ENCODE measurements around the gene PAX4. TPM values are rescaled to one million over a fixed set of nuclear protein-coding genes. Genes with fewer than 3 reads are reported as not detected.
A peak's percentile ranks its signal among the peaks of the same experiment; 100 is the strongest.

Gene PAX4
- polyA plus RNA-seq (2011; rRNA removed) = not detected in 2 replicates
- polyA minus RNA-seq (2011; rRNA and poly(A)+ RNA removed) = not detected in 2 replicates

GRCh38 chr7:127618042-127618441 lies at the start of gene PAX4:
TSS of gene PAX4 (minus strand) at chr7:127618142. CDS start at chr7:127615928, 2,214 bp downstream.
- ChIA-PET CTCF (interaction anchor here (0.6 kb wide), 2 partner anchors 38 to 90 kb away, joined by 3 read pairs; no protein-coding TSS in a partner anchor), POLR2A (no interaction called here)
- no peak within 1 kb of the TSS for H3K4me3 ChIP-seq (ENCODE audit: low read depth, low read length)
- TF ChIP-seq CTCF (IDR thresholded peaks at IDR 0.05; ENCODE audit: insufficient read depth, low read depth, low read length) = no peak
- no peak for DNase-seq (ENCODE audit: low read depth)
- H3K27me3 ChIP-seq (ENCODE audit: control insufficient read depth, insufficient read depth, low read length) = peaks cover 52% of the 10 kb centered on the region
- no peaks in the 10 kb centered on the region for H3K36me3 ChIP-seq (ENCODE audit: control insufficient read depth, insufficient read depth, low read length)

- Histone ChIP-seq H3K36me3 (ENCODE audit: control insufficient read depth, insufficient read depth, low read length) (no peaks in the 10 kb centered on the region; the same call in none of the 2 replicates), H3K4me3 (ENCODE audit: low read depth, low read length) (no peak overlapping the region), H3K27me3 (ENCODE audit: control insufficient read depth, insufficient read depth, low read length) (no peaks in the 10 kb centered on the region)
- CTCF ChIA-PET = interaction anchor here (0.8 to 1.3 kb wide), 3 partner anchors 10 to 413 kb away, joined by 3 read pairs; no protein-coding TSS in a partner anchor
- TF ChIP-seq CTCF (IDR thresholded peaks at IDR 0.05; ENCODE audit: insufficient read depth, low read depth, low read length) = no peak
- POLR2A ChIA-PET = interaction anchor here (0.6 to 0.7 kb wide), 2 partner anchors 11 to 12 kb away, joined by 3 to 4 read pairs; no protein-coding TSS in a partner anchor
- peak; percentile 8 for DNase-seq (ENCODE audit: low read depth)
Observed at GRCh38 chr7:127667017-127667670, 49.2 kb upstream of the PAX4 start.

GRCh38 chr7:127666602-127667001 lies 48.7 kb upstream of the PAX4 start:
- no peaks in the 10 kb centered on the region for H3K27me3 ChIP-seq (ENCODE audit: control insufficient read depth, insufficient read depth, low read length)
- no peaks in the 10 kb centered on the region; the same call in none of the 2 replicates for H3K36me3 ChIP-seq (ENCODE audit: control insufficient read depth, insufficient read depth, low read length)
- ChIA-PET POLR2A (interaction anchor here (0.6 to 0.7 kb wide), 2 partner anchors 11 to 12 kb away, joined by 3 to 4 read pairs; no protein-coding TSS in a partner anchor), CTCF (interaction anchor here (0.8 to 1.3 kb wide), 4 partner anchors 9 to 413 kb away, joined by 3 to 4 read pairs (median 3); no protein-coding TSS in a partner anchor)
- H3K4me3 ChIP-seq (ENCODE audit: low read depth, low read length) = no peak overlapping the region
- DNase-seq (ENCODE audit: low read depth) = no peak
- TF ChIP-seq CTCF (IDR thresholded peaks at IDR 0.05; ENCODE audit: insufficient read depth, low read depth, low read length) = no peak

- ChIA-PET POLR2A (no interaction called here), CTCF (interaction anchor here (1.0 to 1.3 kb wide), 3 partner anchors 10 to 414 kb away, joined by 3 to 4 read pairs (median 3); no protein-coding TSS in a partner anchor)
- Histone ChIP-seq H3K27me3 (ENCODE audit: control insufficient read depth, insufficient read depth, low read length) (no peaks in the 10 kb centered on the region), H3K36me3 (ENCODE audit: control insufficient read depth, insufficient read depth, low read length) (no peaks in the 10 kb centered on the region; the same call in 1 of the 2 replicates), H3K4me3 (ENCODE audit: low read depth, low read length) (no peak overlapping the region)
- DNase-seq (ENCODE audit: low read depth) = no peak
- no peak for TF ChIP-seq CTCF (IDR thresholded peaks at IDR 0.05; ENCODE audit: insufficient read depth, low read depth, low read length)
Observed at GRCh38 chr7:127665922-127666321, 48.0 kb upstream of the PAX4 start.

GRCh38 chr7:127658970-127659630 lies 41.2 kb upstream of the PAX4 start:
- Histone ChIP-seq H3K27me3 (ENCODE audit: control insufficient read depth, insufficient read depth, low read length) (no peaks in the 10 kb centered on the region), H3K4me3 (ENCODE audit: low read depth, low read length) (no peak overlapping the region), H3K36me3 (ENCODE audit: control insufficient read depth, insufficient read depth, low read length) (no peaks in the 10 kb centered on the region; the same call in 1 of the 2 replicates)
- TF ChIP-seq CTCF (IDR thresholded peaks at IDR 0.05; ENCODE audit: insufficient read depth, low read depth, low read length) = no peak
- CTCF ChIA-PET = no interaction called here
- POLR2A ChIA-PET = no interaction called here
- no peak for DNase-seq (ENCODE audit: low read depth)
